Testis (tissue), 3 donors: ENCODE measurements around the gene RBM20. TPM values are rescaled to one million over a fixed set of nuclear protein-coding genes. Genes with fewer than 3 reads are reported as not detected.

ENCODE experiments used
- DNase-seq: peaks from one replicate; pipeline ENCODE4 v3.0.0-alpha.2; 2019
- H3K27ac ChIP-seq, 2 donors: fragments of 200-600 bp; sonication (generic); one replicate each; pipeline ENCODE4 v1.5.1; 2019
- H3K27me3 ChIP-seq: fragments of 200-600 bp; sonication (generic); one replicate; pipeline ENCODE4 v1.5.1; 2019
- H3K36me3 ChIP-seq: fragments of 200-600 bp; sonication (generic); one replicate; pipeline ENCODE4 v1.5.1; 2017; ENCODE audit warnings: low read depth; ENCODE audit errors: missing control alignments
- H3K4me1 ChIP-seq: fragments of 200-600 bp; sonication (generic); one replicate; pipeline ENCODE4 v1.5.1; 2019
- H3K4me3 ChIP-seq, 2 donors: fragments of 200-600 bp; sonication (generic); one replicate each; pipeline ENCODE4 v1.5.1; 2017 to 2019
- H3K9me3 ChIP-seq: fragments of 200-600 bp; sonication (generic); one replicate; pipeline ENCODE4 v1.5.1; 2017
- CTCF ChIP-seq, 3 experiments: fragments of 450-650 bp in 2 of 3; fragments of 200-600 bp in 1 of 3; sonication (generic) in 1 of 3; IDR thresholded peaks; one replicate each; pipeline ENCODE4 v1.5.1; 2016 to 2019; ENCODE audit warnings: antibody characterized with exemption in 3 of 3, mild to moderate bottlenecking in 2 of 3, moderate library complexity in 1 of 3
- POLR2A ChIP-seq: fragments of 450-650 bp; IDR thresholded peaks from one replicate; pipeline ENCODE4 v1.6.1; 2017; ENCODE audit warnings: antibody characterized with exemption, mild to moderate bottlenecking, moderate library complexity
- WGBS, 2 donors: methylation state at CpG; one replicate each; pipeline ENCODE4 v1.1.5; 2018; 5-methylcytosine and 5-hydroxymethylcytosine counted together
- intact Hi-C: fragments of 100-400 bp; cut with DNase I; formaldehyde crosslinking; loops from one replicate; pipeline ENCODE4 v1.15.1; 2023; ENCODE audit warnings: low total_unique reads
- polyA plus RNA-seq: library from polyadenylated mRNA; stranded (reverse); fragments of 350-450 nt; fragmentation: Illumina TruSeq; extraction: RNeasy Lipid Tissue Mini Kit (QIAGEN cat#74804); gene quantifications from one replicate; pipeline ENCODE4 v1.2.3, GENCODE V29; 2014; ENCODE audit warnings: low read depth, low replicate concordance; ENCODE audit not compliant: insufficient read depth
- total RNA-seq, 2 donors: library from RNA; depleted of rRNA; stranded (reverse); fragments of >200 nt; gene quantifications; one replicate each; pipeline ENCODE4 v1.2.3, GENCODE V29; 2016

RBM20 gene
- total and polyA plus RNA-seq, 3 donors from 2014 or later = 1.7 to 5.3 (median 3.1) TPM

GRCh38 chr10:110841767-110842267 is 197.7 kb downstream of the RBM20 start:
- no peak for DNase-seq
- H3K27ac ChIP-seq = no peak overlapping the region
- WGBS, 2 donors = 87 to 95% methylated on average over 9 of the region's 9 CpGs
- H3K4me1 ChIP-seq = peaks cover 63% of the 10 kb centered on the region
- intact Hi-C loops = no loop called here
- H3K27me3 ChIP-seq = no peaks in the 10 kb centered on the region
- TF ChIP-seq CTCF (IDR thresholded peaks at IDR 0.05) (no peak), POLR2A (no peak)
- H3K9me3 ChIP-seq = no peaks in the 10 kb centered on the region
- no peak overlapping the region for H3K4me3 ChIP-seq
- no peaks in the 10 kb centered on the region for H3K36me3 ChIP-seq

- Histone ChIP-seq H3K27ac (no peak overlapping the region), H3K4me1 (peaks cover 57% of the 10 kb centered on the region), H3K4me3 (no peak overlapping the region), H3K9me3 (no peaks in the 10 kb centered on the region), H3K27me3 (no peaks in the 10 kb centered on the region), H3K36me3 (no peaks in the 10 kb centered on the region)
- intact Hi-C loops = no loop called here
- no peak for DNase-seq
- WGBS, 2 donors = 57 to 63% methylated on average over 7 of the region's 7 CpGs
- no peak for TF ChIP-seq CTCF (IDR thresholded peaks at IDR 0.05)
- no peak for TF ChIP-seq POLR2A
These were observed 198.3 kb downstream of the RBM20 start for GRCh38 chr10:110842326-110842904.

GRCh38 chr10:110843031-110843430 is 198.9 kb downstream of the RBM20 start:
- Histone ChIP-seq H3K9me3 (no peaks in the 10 kb centered on the region), H3K4me1 (peaks cover 53% of the 10 kb centered on the region), H3K4me3 (no peak overlapping the region), H3K36me3 (no peaks in the 10 kb centered on the region), H3K27ac (no peak overlapping the region), H3K27me3 (no peaks in the 10 kb centered on the region)
- DNase-seq = no peak
- 60 to 65% methylated on average over 2 of the region's 2 CpGs for WGBS, 2 donors
- intact Hi-C loops = no loop called here
- no peak for TF ChIP-seq POLR2A
- TF ChIP-seq CTCF (IDR thresholded peaks at IDR 0.05) = no peak

- Histone ChIP-seq H3K36me3 (no peaks in the 10 kb centered on the region), H3K4me3 (no peak overlapping the region), H3K27ac (no peak overlapping the region), H3K27me3 (no peaks in the 10 kb centered on the region), H3K4me1 (peaks cover 43% of the 10 kb centered on the region), H3K9me3 (no peaks in the 10 kb centered on the region)
- WGBS, 2 donors = 77 to 79% methylated on average over 8 of the region's 8 CpGs
- intact Hi-C loops = no loop called here
- TF ChIP-seq CTCF (IDR thresholded peaks at IDR 0.05) (no peak), POLR2A (no peak)
- DNase-seq = no peak
These were observed 199.9 kb downstream of the RBM20 start for GRCh38 chr10:110843796-110844616.

GRCh38 chr10:110844617-110844881 is 200.4 kb downstream of the RBM20 start:
- H3K27ac ChIP-seq = no peak overlapping the region
- no peaks in the 10 kb centered on the region for H3K36me3 ChIP-seq
- H3K4me1 ChIP-seq = peaks cover 38% of the 10 kb centered on the region
- intact Hi-C loops = no loop called here
- H3K4me3 ChIP-seq = no peak overlapping the region
- no peak for TF ChIP-seq CTCF (IDR thresholded peaks at IDR 0.05)
- TF ChIP-seq POLR2A = no peak
- no peak for DNase-seq
- no peaks in the 10 kb centered on the region for H3K27me3 ChIP-seq
- no peaks in the 10 kb centered on the region for H3K9me3 ChIP-seq
- 87 to 88% methylated on average over 4 of the region's 4 CpGs for WGBS, 2 donors
